Stimulated activated CD8-positive, alpha-beta memory T cell treated with anti-CD3 and anti-CD28 coated beads, Interleukin-7, amount 100 ng/mL, for 48 hours (primary cell): ENCODE data around the gene FLT3.
"Not testable (repeated sequence)": the region's sequence is repeated elsewhere in the genome, so short reads cannot be mapped to it uniquely, and the experiment has no call there.

Source experiments
- DNase-seq, 2 donors: peaks; one replicate each; pipeline ENCODE4 v3.0.0-alpha.2; 2020; ENCODE audit warnings: low read depth in 1 of 2; ENCODE audit errors: extremely low read depth in 1 of 2

FLT3 gene

GRCh38 chr13:27975564-27976361 lies 124.6 kb downstream of the FLT3 start:
- no peak for DNase-seq

DNA sequence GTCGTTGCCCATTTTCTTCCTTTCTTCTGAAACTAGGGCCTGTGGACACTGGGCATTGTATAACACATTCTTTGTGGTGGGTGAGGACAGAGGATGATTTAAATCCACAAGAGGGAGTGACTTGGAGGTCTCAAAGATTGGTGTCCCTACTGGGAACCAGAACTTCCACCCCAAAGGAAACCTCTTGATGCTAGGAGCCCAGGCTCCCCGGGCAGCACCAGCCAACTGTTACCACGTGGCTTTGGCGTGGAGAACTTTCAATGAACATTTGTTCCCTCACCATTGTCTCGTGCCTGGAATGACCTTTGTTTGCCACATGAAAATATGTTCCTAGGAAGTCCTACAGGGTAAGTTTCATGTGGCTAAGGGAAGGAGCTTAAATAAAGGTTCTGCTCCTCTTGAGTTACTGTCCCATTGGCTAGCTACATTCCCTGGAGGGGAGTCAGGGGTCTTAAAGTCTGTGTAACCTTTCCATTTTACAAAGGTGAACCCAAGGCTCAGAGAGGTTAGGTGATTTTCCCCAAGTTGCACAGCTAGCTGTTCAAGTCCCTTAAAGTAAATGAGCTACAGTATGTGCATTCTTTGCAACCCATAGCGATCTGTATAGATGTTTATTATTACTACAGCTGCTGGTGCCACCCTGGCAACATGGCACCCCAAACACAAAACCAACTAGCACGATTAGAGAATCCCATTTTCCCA lies 126.3 kb downstream of the FLT3 start:
- DNase-seq: no peak

- DNase-seq: no peak
Observed at GRCh38 chr13:27973291-27973690, 127.1 kb downstream of the FLT3 start.

DNA sequence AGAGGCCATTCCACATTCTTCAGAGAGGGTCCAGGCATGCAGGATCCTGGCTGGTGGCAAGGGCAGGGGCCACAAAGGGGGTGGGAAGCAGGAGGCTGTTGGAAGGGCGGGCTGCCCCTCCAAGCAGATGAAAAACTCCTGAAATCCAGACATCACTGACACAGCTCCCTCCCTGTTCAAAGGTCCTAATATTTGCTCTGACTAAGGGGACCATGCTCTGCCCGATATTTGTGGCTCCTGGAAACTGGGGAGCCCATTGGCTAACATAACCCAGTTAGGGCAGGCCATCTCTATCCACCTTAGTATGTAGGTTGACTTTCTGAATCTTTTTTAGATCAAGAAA lies 127.9 kb downstream of the FLT3 start:
- DNase-seq: no peak

DNA sequence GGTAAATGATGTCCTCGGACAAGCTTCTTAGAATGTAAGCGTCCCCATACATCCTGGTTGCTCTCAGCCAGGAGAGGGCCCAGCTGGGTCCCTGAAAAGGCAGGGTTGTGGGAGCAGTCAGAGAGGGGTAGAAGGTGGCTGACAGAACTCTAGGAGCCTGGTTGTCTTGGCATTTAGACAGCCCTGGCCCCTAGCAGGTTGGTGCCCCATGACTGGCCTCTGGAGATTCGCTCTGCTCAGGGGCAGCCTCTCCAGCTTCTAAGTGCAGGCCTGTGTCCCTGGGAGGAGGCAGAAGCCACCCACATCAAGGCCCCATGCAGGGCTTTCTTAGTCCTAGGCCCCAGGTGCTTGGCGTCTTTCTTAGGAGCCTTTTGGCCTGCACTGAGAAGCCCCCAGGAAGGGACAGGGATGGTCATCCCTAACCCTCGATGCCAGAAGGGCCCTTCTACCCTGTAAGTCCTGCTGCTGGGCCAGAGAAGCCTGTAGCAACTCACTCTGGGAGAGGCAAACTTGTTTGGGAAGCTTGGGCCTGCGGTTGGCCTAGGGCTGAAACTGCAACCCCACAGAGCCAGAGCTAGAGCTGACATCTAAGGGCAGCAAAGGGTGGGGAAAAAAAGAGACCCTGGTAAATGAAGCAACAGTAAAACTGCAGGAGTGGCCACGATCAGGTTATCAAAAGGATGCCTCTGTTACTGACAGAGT lies 128.4 kb downstream of the FLT3 start:
- DNase-seq: no peak

- DNase-seq: no peak
Observed at GRCh38 chr13:27971236-27971645, 129.1 kb downstream of the FLT3 start.

GRCh38 chr13:27970382-27971235 lies 129.8 kb downstream of the FLT3 start:
- no peak for DNase-seq

GRCh38 chr13:27969866-27970229 lies 130.5 kb downstream of the FLT3 start:
- DNase-seq: no peak

- DNase-seq: no peak
Observed at GRCh38 chr13:27969082-27969865, 131.1 kb downstream of the FLT3 start, which contains the start of gene CDX2. TSS of gene CDX2 (minus strand) at chr13:27969315. CDS start at chr13:27969006, 309 bp downstream.

DNA sequence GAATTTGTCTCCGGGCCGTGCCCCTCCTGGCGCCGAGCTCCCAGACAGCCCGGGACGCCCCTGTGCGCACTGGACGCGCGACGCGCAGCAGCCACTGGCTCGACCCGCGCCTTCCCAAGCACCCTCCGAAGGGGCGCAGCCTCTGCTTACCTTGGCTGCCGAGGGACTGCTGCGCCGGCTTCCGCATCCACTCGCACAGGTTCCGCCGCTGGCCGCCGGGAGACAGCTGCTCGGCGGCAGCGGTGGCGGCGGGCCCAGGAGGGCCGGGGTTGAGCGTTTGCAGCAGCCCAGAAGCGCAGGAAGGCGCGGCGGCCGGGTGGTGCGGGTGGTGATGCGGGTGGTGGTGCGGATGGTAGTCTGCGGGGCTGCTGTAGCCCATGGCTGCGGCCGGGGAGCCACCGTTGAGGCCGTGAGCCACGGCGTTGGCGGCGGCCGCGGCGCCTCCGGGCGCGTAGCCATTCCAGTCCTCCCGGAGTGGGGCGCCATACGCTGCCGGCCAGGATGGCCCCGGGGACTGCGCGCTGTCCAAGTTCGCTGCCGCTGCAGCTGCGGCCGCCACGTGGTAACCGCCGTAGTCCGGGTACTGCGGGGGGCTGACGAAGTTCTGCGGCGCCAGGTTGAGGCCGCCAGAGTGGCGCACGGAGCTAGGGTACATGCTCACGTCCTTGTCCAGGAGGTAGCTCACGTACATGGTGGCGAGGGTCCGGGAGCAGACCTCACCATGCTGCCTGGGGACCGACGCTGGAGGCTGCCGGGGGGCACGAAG lies 131.9 kb downstream of the FLT3 start:
- DNase-seq: no peak

GRCh38 chr13:27967736-27968315 lies 132.6 kb downstream of the FLT3 start:
- no peak for DNase-seq

DNA sequence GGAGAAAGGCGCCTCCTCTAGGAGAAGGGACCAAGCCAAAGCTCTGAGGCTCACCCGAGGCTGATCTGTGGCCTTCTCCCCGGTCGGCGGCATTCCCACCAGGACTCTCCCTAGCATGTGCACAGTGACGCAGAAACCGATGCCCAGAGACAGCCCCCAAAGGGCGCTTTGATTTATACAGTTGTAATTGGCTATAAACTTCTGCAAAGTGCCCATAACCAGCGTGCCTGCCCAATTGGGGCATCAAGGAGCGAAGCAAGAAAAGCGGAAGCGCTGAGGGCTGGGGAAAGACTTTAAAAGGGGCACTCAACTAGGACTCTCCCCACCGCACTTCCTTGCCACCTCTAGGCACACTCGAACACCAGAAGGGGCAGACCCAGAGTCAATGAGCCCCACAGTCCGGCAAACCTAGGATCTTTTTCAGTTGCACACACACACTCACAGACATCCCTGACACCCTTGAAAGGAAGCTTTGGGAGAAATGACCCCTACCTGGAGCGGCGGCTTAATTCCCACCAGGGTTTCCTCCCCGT lies 133.1 kb downstream of the FLT3 start:
- no peak for DNase-seq

GRCh38 chr13:27966641-27967202 lies 133.7 kb downstream of the FLT3 start:
- no peak for DNase-seq

- no peak for DNase-seq
Observed at GRCh38 chr13:27965740-27966640, 134.4 kb downstream of the FLT3 start.

DNA sequence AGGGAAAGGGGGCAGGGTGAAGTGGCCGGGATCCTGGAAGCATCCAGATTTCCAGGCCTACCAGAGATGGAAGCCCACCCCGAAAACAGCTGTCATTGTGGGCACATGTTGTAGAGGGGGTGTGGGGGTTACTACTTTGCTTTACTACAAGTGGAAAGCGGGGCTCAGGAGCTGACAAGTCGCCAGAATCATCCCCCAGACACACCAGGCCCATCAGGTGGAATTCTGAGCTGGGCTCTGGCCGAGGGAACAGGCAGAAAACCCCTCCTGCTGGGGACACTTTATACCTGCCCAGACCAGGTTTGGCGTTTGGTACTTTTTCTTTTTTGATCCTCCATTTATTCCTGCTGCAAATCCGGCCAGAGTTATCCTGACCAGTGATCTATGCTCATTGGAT lies 135.0 kb downstream of the FLT3 start:
- DNase-seq: no peak

GRCh38 chr13:27964741-27965323 lies 135.5 kb downstream of the FLT3 start:
- no peak for DNase-seq

GRCh38 chr13:27964206-27964605 lies 136.2 kb downstream of the FLT3 start:
- DNase-seq: not testable (repeated sequence)
